SK-N-SH (cell line): ENCODE measurements around the gene MAST2.

ENCODE experiments used
- CHD2 ChIP-seq: fragments of 150-350 bp; IDR thresholded peaks from 2 replicates; pipeline ENCODE4 v1.6.1; 2018; ENCODE audit warnings: low read length; ENCODE audit not compliant: partially characterized antibody
- CTCF ChIP-seq: fragments of 200-600 bp; sonication (generic); IDR thresholded peaks from 2 replicates; pipeline ENCODE4 v1.6.1; 2017; ENCODE audit warnings: antibody characterized with exemption, mild to moderate bottlenecking, moderate library complexity
- ELF1 ChIP-seq: IDR thresholded peaks from 2 replicates; pipeline ENCODE4 v1.4.0; 2012
- EP300 ChIP-seq, 2 experiments: IDR thresholded peaks; 2 replicates each; pipeline versions ENCODE4 v1.4.0 to v1.6.1; 2012; ENCODE audit warnings: borderline replicate concordance in 1 of 2, low read depth in 1 of 2, low read length in 1 of 2
- MAX ChIP-seq: IDR thresholded peaks from 2 replicates; pipeline ENCODE4 v1.4.0; 2012; ENCODE audit warnings: low read depth

DNA sequence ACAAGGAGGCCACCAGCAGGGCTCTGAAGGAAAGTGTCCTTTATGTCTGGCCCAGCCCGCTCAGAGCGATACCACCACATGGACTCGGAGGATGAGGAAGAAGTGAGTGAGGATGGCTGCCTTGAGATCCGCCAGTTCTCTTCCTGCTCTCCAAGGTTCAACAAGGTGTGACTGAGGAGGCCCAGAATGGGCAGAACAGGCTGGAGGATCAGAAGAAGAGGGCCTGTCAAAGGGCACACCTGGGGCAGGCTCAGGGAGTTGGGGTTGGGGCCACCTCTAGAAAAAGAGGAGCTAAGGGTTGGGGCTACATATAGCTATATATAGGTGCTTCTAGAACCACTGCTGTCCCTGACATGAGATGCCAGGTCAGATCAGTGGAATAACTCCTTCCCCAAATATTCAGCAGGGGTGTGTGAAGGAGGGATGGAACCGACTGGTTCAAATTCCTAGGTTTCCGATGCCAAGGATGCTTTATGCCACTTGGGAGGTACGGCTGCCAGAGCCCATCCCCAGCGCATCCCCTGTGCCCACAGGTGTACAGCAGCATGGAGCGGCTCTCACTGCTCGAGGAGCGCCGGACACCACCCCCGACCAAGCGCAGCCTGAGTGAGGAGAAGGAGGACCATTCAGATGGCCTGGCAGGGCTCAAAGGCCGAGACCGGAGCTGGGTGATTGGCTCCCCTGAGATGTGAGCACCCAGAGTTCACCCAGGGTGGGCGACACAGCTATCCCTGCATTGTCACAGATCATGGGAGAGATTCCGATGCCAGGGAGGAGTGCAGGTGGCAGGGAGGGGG, 226.9 kb downstream of the MAST2 start:
- TF ChIP-seq CTCF: no peak
- no peak for TF ChIP-seq CHD2
- no peak for TF ChIP-seq ELF1
- TF ChIP-seq MAX: no peak
- TF ChIP-seq EP300 (IDR thresholded peaks at IDR 0.05; ENCODE audit: borderline replicate concordance in 1 of 2, low read depth in 1 of 2, low read length in 1 of 2): no peak
